GM23248 (cell line): Measurements from ENCODE around the gene ZNF282. TPM values are rescaled to one million over a fixed set of nuclear protein-coding genes. Genes with fewer than 3 reads are reported as not detected.

Experiments
- DNase-seq: peaks from one replicate; pipeline ENCODE4 v3.0.0-alpha.2; 2015
- H2AFZ ChIP-seq: fragments of 200-600 bp; sonication (generic); 2 replicates; pipeline ENCODE4 v1.6.1; 2016; ENCODE audit warnings: antibody characterized with exemption
- H3F3A ChIP-seq: fragments of 200-600 bp; sonication (generic); 2 replicates; pipeline ENCODE4 v1.6.1; 2016; ENCODE audit warnings: mild to moderate bottlenecking, antibody characterized with exemption, mixed run types; ENCODE audit not compliant: insufficient read depth
- H3K27ac ChIP-seq: fragments of 200-600 bp; sonication (generic); 2 replicates; pipeline ENCODE4 v1.5.1; 2016; ENCODE audit warnings: mild to moderate bottlenecking
- H3K27me3 ChIP-seq: fragments of 200-600 bp; sonication (generic); replicated peaks from 2 replicates; pipeline ENCODE4 v1.6.1; 2016; ENCODE audit warnings: mild to moderate bottlenecking; ENCODE audit not compliant: insufficient read depth
- H3K36me3 ChIP-seq: fragments of 200-600 bp; sonication (generic); 2 replicates; pipeline ENCODE4 v1.6.1; 2016; ENCODE audit warnings: low read depth, mild to moderate bottlenecking
- H3K4me1 ChIP-seq: fragments of 200-600 bp; sonication (generic); 2 replicates; pipeline ENCODE4 v1.6.1; 2016; ENCODE audit warnings: mild to moderate bottlenecking; ENCODE audit not compliant: insufficient read depth
- H3K4me2 ChIP-seq: fragments of 200-600 bp; sonication (generic); one replicate; pipeline ENCODE4 v1.6.1; 2016; ENCODE audit warnings: mild to moderate bottlenecking; ENCODE audit not compliant: unreplicated experiment
- H3K4me3 ChIP-seq: fragments of 200-600 bp; sonication (generic); 2 replicates; pipeline ENCODE4 v1.5.1; 2016; ENCODE audit warnings: mild to moderate bottlenecking
- H3K79me2 ChIP-seq: fragments of 200-600 bp; sonication (generic); 2 replicates; pipeline ENCODE4 v1.6.1; 2016; ENCODE audit warnings: mild to moderate bottlenecking; ENCODE audit not compliant: insufficient read depth
- H3K9ac ChIP-seq: fragments of 200-600 bp; sonication (generic); 2 replicates; pipeline ENCODE4 v1.6.1; 2016; ENCODE audit warnings: mild to moderate bottlenecking
- H3K9me2 ChIP-seq: fragments of 200-600 bp; sonication (generic); 2 replicates; pipeline ENCODE4 v1.6.1; 2016; ENCODE audit warnings: mixed run types, mild to moderate bottlenecking, moderate library complexity; ENCODE audit not compliant: insufficient read depth
- H3K9me3 ChIP-seq: fragments of 200-600 bp; sonication (generic); one replicate; pipeline ENCODE4 v1.6.1; 2017; ENCODE audit warnings: low read depth
- H4K20me1 ChIP-seq: fragments of 200-600 bp; sonication (generic); 2 replicates; pipeline ENCODE4 v1.6.0; 2016; ENCODE audit not compliant: insufficient read depth
- EZH2 ChIP-seq: fragments of 200-600 bp; sonication (generic); IDR thresholded peaks from 2 replicates; pipeline ENCODE4 v1.6.1; 2018; ENCODE audit warnings: antibody characterized with exemption, mild to moderate bottlenecking; ENCODE audit not compliant: insufficient read depth, poor library complexity, severe bottlenecking
- EZH2phosphoT487 ChIP-seq: fragments of 200-600 bp; sonication (generic); IDR thresholded peaks from 2 replicates; pipeline ENCODE4 v1.6.1; 2018; ENCODE audit warnings: antibody characterized with exemption, moderate library complexity, mild to moderate bottlenecking, low read depth; ENCODE audit not compliant: insufficient read depth
- WGBS, 2 experiments: methylation state at CpG; one replicate each; pipeline ENCODE4 v1.1.6; 2015 to 2017; ENCODE audit warnings: low lambda C conversion rate in 2 of 2, low coverage in 1 of 2; ENCODE audit errors: missing lambda C conversion rate in 2 of 2; 5-methylcytosine and 5-hydroxymethylcytosine counted together
- in situ Hi-C: fragments of 300-500 bp; cut with MboI; formaldehyde crosslinking; loops from 2 replicates; pipeline ENCODE4 v1.15.0; 2020
- polyA plus RNA-seq: library from polyadenylated mRNA; unstranded; fragments of >200 nt; fragmentation: Nextera tagmentation; extraction: Ambion mirVana; gene quantifications from 2 replicates; pipeline ENCODE4 v1.2.1, GENCODE V29; 2016
- total RNA-seq: library from RNA; depleted of rRNA; stranded (reverse); fragments of >200 nt; shearing (Covaris generic); gene quantifications from 2 replicates; pipeline ENCODE4 v1.2.3, GENCODE V29; 2014

Gene ZNF282
- total and polyA plus RNA-seq, 2 experiments from 2014 or later = 2.8 to 24.1 TPM

- no peak overlapping the region for H2AFZ ChIP-seq
- no peak for DNase-seq
- H3K27ac ChIP-seq = no peak overlapping the region
- peaks cover 81% of the 10 kb centered on the region for H3K79me2 ChIP-seq
- H3K9me2 ChIP-seq = no peaks in the 10 kb centered on the region
- H3K9ac ChIP-seq = no peak overlapping the region
- 0 out of 2 replicates have a peak, but pooled peaks cover 3% of the 10 kb centered on the region for H3K4me1 ChIP-seq
- H4K20me1 ChIP-seq = no peaks in the 10 kb centered on the region; the same call in 1 of the 2 replicates
- no peaks in the 10 kb centered on the region for H3K9me3 ChIP-seq
- WGBS, 2 experiments = 83 to 85% methylated on average over 4 of the region's 4 CpGs
- in situ Hi-C loops = no loop called here
- no peaks in the 10 kb centered on the region for H3K27me3 ChIP-seq
- peaks cover 12% of the 10 kb centered on the region for H3K36me3 ChIP-seq
- TF ChIP-seq EZH2 (no peak), EZH2phosphoT487 (no peak)
- H3F3A ChIP-seq = peaks cover 13% of the 10 kb centered on the region; the same call in 1 of the 2 replicates
- H3K4me2 ChIP-seq = no peak overlapping the region
- no peak overlapping the region for H3K4me3 ChIP-seq
Observed at GRCh38 chr7:149150981-149151380, 44.4 kb upstream of the ZNF282 start.

- Histone ChIP-seq H3F3A (peaks cover 9% of the 10 kb centered on the region; the same call in 1 of the 2 replicates), H3K36me3 (peaks cover 20% of the 10 kb centered on the region), H3K79me2 (peaks cover 98% of the 10 kb centered on the region), H3K4me2 (no peak overlapping the region), H4K20me1 (no peaks in the 10 kb centered on the region; the same call in 1 of the 2 replicates), H3K9me3 (no peaks in the 10 kb centered on the region), H3K4me1 (no peaks in the 10 kb centered on the region), H3K27me3 (no peaks in the 10 kb centered on the region), H3K9me2 (no peaks in the 10 kb centered on the region), H3K9ac (no peak overlapping the region), H2AFZ (no peak overlapping the region), H3K27ac (no peak overlapping the region), H3K4me3 (no peak overlapping the region)
- DNase-seq = no peak
- no peak for TF ChIP-seq EZH2phosphoT487
- TF ChIP-seq EZH2 = no peak
- in situ Hi-C loops = no loop called here
- WGBS, 2 experiments = 58 to 60% methylated on average over 2 of the region's 2 CpGs
Observed at GRCh38 chr7:149153346-149153745, 42.0 kb upstream of the ZNF282 start.

DNA sequence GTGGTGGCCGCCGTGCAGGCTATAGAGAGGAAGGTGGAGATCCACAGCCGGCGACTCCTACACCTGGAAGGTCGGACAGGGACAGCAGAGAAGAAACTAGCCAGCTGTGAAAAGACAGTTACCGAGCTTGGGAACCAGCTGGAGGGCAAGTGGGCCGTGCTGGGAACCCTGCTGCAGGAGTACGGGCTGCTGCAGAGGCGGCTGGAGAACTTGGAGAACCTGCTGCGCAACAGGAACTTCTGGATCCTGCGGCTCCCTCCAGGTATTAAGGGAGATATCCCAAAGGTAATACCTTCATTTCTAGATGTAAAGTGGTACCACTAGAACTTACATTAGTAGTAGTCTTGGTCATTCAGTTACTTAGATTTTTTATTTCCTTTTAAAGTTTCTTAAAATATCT, 41.3 kb upstream of the ZNF282 start:
- H3K27me3 ChIP-seq = no peaks in the 10 kb centered on the region
- WGBS, 2 experiments = 92 to 96% methylated on average over 11 of the region's 11 CpGs
- no peak overlapping the region for H3K9ac ChIP-seq
- TF ChIP-seq EZH2 (no peak), EZH2phosphoT487 (no peak)
- H3K27ac ChIP-seq = no peak overlapping the region
- no peak overlapping the region for H3K4me3 ChIP-seq
- H3K9me3 ChIP-seq = no peaks in the 10 kb centered on the region
- no peak overlapping the region for H2AFZ ChIP-seq
- H3K36me3 ChIP-seq = peaks cover 20% of the 10 kb centered on the region
- no peaks in the 10 kb centered on the region; the same call in 1 of the 2 replicates for H4K20me1 ChIP-seq
- H3K9me2 ChIP-seq = no peaks in the 10 kb centered on the region
- H3K4me1 ChIP-seq = no peaks in the 10 kb centered on the region
- H3F3A ChIP-seq = peaks cover 4% of the 10 kb centered on the region; the same call in 1 of the 2 replicates
- no peak for DNase-seq
- in situ Hi-C loops = no loop called here
- H3K79me2 ChIP-seq = peaks cover 98% of the 10 kb centered on the region
- H3K4me2 ChIP-seq = no peak overlapping the region

- no peak for DNase-seq
- Histone ChIP-seq H3K4me3 (no peak overlapping the region), H3F3A (peaks cover 8% of the 10 kb centered on the region; the same call in 1 of the 2 replicates), H3K27ac (no peak overlapping the region), H3K36me3 (peaks cover 20% of the 10 kb centered on the region), H3K27me3 (no peaks in the 10 kb centered on the region), H2AFZ (no peak overlapping the region), H3K9me3 (no peaks in the 10 kb centered on the region), H3K4me2 (no peak overlapping the region), H3K79me2 (peaks cover 98% of the 10 kb centered on the region), H3K9ac (no peak overlapping the region), H3K4me1 (peaks cover 7% of the 10 kb centered on the region; the same call in 1 of the 2 replicates), H4K20me1 (no peaks in the 10 kb centered on the region; the same call in 1 of the 2 replicates), H3K9me2 (no peaks in the 10 kb centered on the region)
- 98 to 99% methylated on average over 6 of the region's 6 CpGs for WGBS, 2 experiments
- TF ChIP-seq EZH2phosphoT487 (no peak), EZH2 (no peak)
- in situ Hi-C loops = no loop called here
Observed at GRCh38 chr7:149156898-149157297, 38.4 kb upstream of the ZNF282 start.
